GM12878 (cell line): ENCODE data around the gene AK5. TPM values are rescaled to one million over a fixed set of nuclear protein-coding genes. Genes with fewer than 3 reads are reported as not detected.

ENCODE experiments used
- ATAC-seq: fragments of 200-7000 bp; cut with Tn5 transposase; 3 replicates; pipeline ENCODE4 v1.9.1; 2020; ENCODE audit warnings: mild to moderate bottlenecking, moderate library complexity
- BruUV-seq: library from RNA; stranded (reverse); fragments of 400-500 nt; replicated peaks from 2 replicates; lab custom pipeline; 2021; lab: Mats Ljungman, UMichigan
- CTCF ChIA-PET: fragments of 300-600 bp; sonication (Branson Sonifier 250); formaldehyde crosslinking; extraction: SDS; loops from one replicate; lab custom pipeline; 2021; ENCODE audit warnings: inconsistent platforms; lab: Yijun Ruan, JAX
- POLR2A ChIA-PET: fragments of 350-600 bp; formaldehyde crosslinking; extraction: SDS; loops from one replicate; lab custom pipeline; 2021; ENCODE audit warnings: inconsistent platforms; lab: Charles Lee
- RAD21 ChIA-PET: fragments of 300-600 bp; sonication (Branson Sonifier 250); formaldehyde crosslinking; loops from one replicate; lab custom pipeline; 2023; ENCODE audit warnings: antibody characterized with exemption; ENCODE audit not compliant: unreplicated experiment; lab: Charles Lee
- SMC1A ChIA-PET: fragments of 300-600 bp; sonication (Branson Sonifier 250); formaldehyde crosslinking; loops from one replicate; lab custom pipeline; 2023; ENCODE audit not compliant: unreplicated experiment, uncharacterized antibody; lab: Charles Lee
- DNase-seq: peaks from one replicate; pipeline ENCODE4 v3.0.0-alpha.2; 2011; ENCODE audit warnings: low read depth, low spot score
- FAIRE-seq: peaks from 3 replicates; lab custom pipeline; 2011; peaks lifted over from hg19 to GRCh38; lab: Jason Lieb, UNC
- H2AFZ ChIP-seq: 2 replicates; pipeline ENCODE4 v1.6.0; 2011; ENCODE audit warnings: low read depth, low read length, control low read depth; ENCODE audit not compliant: control insufficient read depth
- H3K27ac ChIP-seq: 2 replicates; pipeline ENCODE4 v1.5.1; 2011; ENCODE audit warnings: control low read depth; ENCODE audit not compliant: control insufficient read depth, insufficient read depth
- H3K27me3 ChIP-seq, 2 experiments: replicated peaks in 1 of 2; 2 replicates each; pipeline versions ENCODE4 v1.6.0 to v1.6.1; 2011; ENCODE audit warnings: low read length in 1 of 2; ENCODE audit not compliant: control insufficient read depth in 2 of 2, insufficient read depth in 2 of 2
- H3K36me3 ChIP-seq, 2 experiments: 2 replicates each; pipeline ENCODE4 v1.5.1; 2011; ENCODE audit warnings: low read length in 1 of 2; ENCODE audit not compliant: control insufficient read depth in 2 of 2, insufficient read depth in 2 of 2
- H3K4me1 ChIP-seq: 2 replicates; pipeline ENCODE4 v1.6.1; 2011; ENCODE audit warnings: mild to moderate bottlenecking, low read length, moderate library complexity, mixed read lengths; ENCODE audit not compliant: control insufficient read depth, insufficient read depth
- H3K4me2 ChIP-seq: 2 replicates; pipeline ENCODE4 v1.6.0; 2011; ENCODE audit warnings: control low read depth; ENCODE audit not compliant: control insufficient read depth, insufficient read depth
- H3K4me3 ChIP-seq: fragments of 200-600 bp; sonication (generic); 2 replicates; pipeline ENCODE4 v1.5.1; 2016
- H3K79me2 ChIP-seq: 2 replicates; pipeline ENCODE4 v1.6.0; 2011; ENCODE audit warnings: low read length; ENCODE audit not compliant: control insufficient read depth, insufficient read depth
- H3K9ac ChIP-seq: 2 replicates; pipeline ENCODE4 v1.8.0; 2011; ENCODE audit warnings: low read length, control low read depth, mixed read lengths; ENCODE audit not compliant: control insufficient read depth, insufficient read depth
- H3K9me3 ChIP-seq: replicated peaks from 3 replicates; pipeline ENCODE4 v1.5.1; 2011; ENCODE audit warnings: mild to moderate bottlenecking, low read length; ENCODE audit not compliant: control insufficient read depth, insufficient read depth
- H4K20me1 ChIP-seq: 2 replicates; pipeline ENCODE4 v1.6.0; 2011; ENCODE audit not compliant: control insufficient read depth, insufficient read depth
- BCL11A ChIP-seq: IDR thresholded peaks from 2 replicates; pipeline ENCODE4 v1.6.1; 2011; ENCODE audit warnings: low read depth, low read length
- BCLAF1 ChIP-seq: fragments of 450-650 bp; IDR thresholded peaks from 2 replicates; pipeline ENCODE4 v1.6.1; 2017; ENCODE audit warnings: antibody characterized with exemption, mild to moderate bottlenecking, moderate library complexity
- CBFB ChIP-seq: IDR thresholded peaks from 2 replicates; pipeline ENCODE4 v1.6.1; 2016; ENCODE audit warnings: antibody characterized with exemption, low read depth
- CREB1 ChIP-seq: IDR thresholded peaks from 2 replicates; pipeline ENCODE4 v1.6.1; 2012; ENCODE audit warnings: low read depth, mild to moderate bottlenecking, inconsistent platforms
- DPF2 ChIP-seq: fragments of 450-650 bp; IDR thresholded peaks from 2 replicates; pipeline ENCODE4 v1.6.1; 2017; ENCODE audit warnings: mild to moderate bottlenecking
- MTA3 ChIP-seq: IDR thresholded peaks from 2 replicates; pipeline ENCODE4 v1.6.1; 2012; ENCODE audit warnings: low read length, inconsistent platforms, borderline replicate concordance
- MYB ChIP-seq: fragments of 150-350 bp; IDR thresholded peaks from 2 replicates; pipeline ENCODE4 v1.6.1; 2014; ENCODE audit warnings: mild to moderate bottlenecking, low read depth, low read length, borderline replicate concordance
- NRF1 ChIP-seq: conservative IDR thresholded peaks from 2 replicates; pipeline ENCODE4 v1.6.1; 2011; ENCODE audit warnings: mild to moderate bottlenecking, low read depth, low read length, improper control_type of control experiment
- PKNOX1 ChIP-seq: fragments of 450-650 bp; IDR thresholded peaks from 2 replicates; pipeline ENCODE4 v1.6.1; 2016; ENCODE audit warnings: mild to moderate bottlenecking
- POLR2A ChIP-seq: IDR thresholded peaks from 2 replicates; pipeline ENCODE4 v1.6.1; 2011; ENCODE audit warnings: low read depth, mild to moderate bottlenecking, low read length
- RELB ChIP-seq: fragments of 450-650 bp; IDR thresholded peaks from 2 replicates; pipeline ENCODE4 v1.6.1; 2017; ENCODE audit warnings: low read depth, mild to moderate bottlenecking, moderate library complexity
- SUZ12 ChIP-seq: fragments of 200-600 bp; sonication (generic); IDR thresholded peaks from one replicate; pipeline ENCODE4 v1.6.1; 2018; ENCODE audit warnings: antibody characterized with exemption, mild to moderate bottlenecking; ENCODE audit not compliant: unreplicated experiment
- TARDBP ChIP-seq: IDR thresholded peaks from 2 replicates; pipeline ENCODE4 v1.6.1; 2016; ENCODE audit warnings: borderline replicate concordance
- ZNF24 ChIP-seq: fragments of 450-650 bp; IDR thresholded peaks from 2 replicates; pipeline ENCODE4 v1.6.1; 2017; ENCODE audit warnings: antibody characterized with exemption, mild to moderate bottlenecking
- WGBS: methylation state at CpG from one replicate; pipeline ENCODE4 v1.1.6; 2016; ENCODE audit warnings: low lambda C conversion rate; ENCODE audit not compliant: insufficient replicate concordance, insufficient coverage; ENCODE audit errors: missing lambda C conversion rate; 5-methylcytosine and 5-hydroxymethylcytosine counted together
- in situ Hi-C: fragments of 300-500 bp; cut with MboI; formaldehyde crosslinking; loops from 9 replicates; pipeline ENCODE4 v1.14.3; 2018; ENCODE audit warnings: mixed read lengths
- intact Hi-C: fragments of 100-400 bp; cut with micrococcal nuclease; formaldehyde crosslinking; loops from one replicate; pipeline ENCODE4 v1.14.2; 2022; ENCODE audit not compliant: unreplicated experiment
- polyA plus RNA-seq, 11 experiments: library from polyadenylated mRNA; depleted of rRNA in 4 of 11; unstranded in 6 of 11; stranded (reverse) in 5 of 11; fragments of >200 nt; fragmentation: Nextera tagmentation in 4 of 11; fragmentation: Illumina TruSeq in 1 of 11; extraction: Ambion mirVana in 4 of 11; extraction: Trizol in 1 of 11; gene quantifications; 1 replicate in 1 of 11; 2 replicates in 10 of 11; pipeline versions ENCODE4 v1.2.1 to v1.2.3, GENCODE V29; 2011 to 2016; ENCODE audit warnings: inconsistent platforms in 2 of 11, missing spikeins in 2 of 11, low read depth in 1 of 11
- total RNA-seq, 4 experiments: library from RNA; depleted of rRNA in 3 of 4; stranded (reverse); fragments of >200 nt in 3 of 4; fragmentation: Illumina TruSeq in 1 of 4; extraction: Trizol in 1 of 4; gene quantifications; 2 replicates each; pipeline versions ENCODE4 v1.2.1 to v1.2.3, GENCODE V29; 2013 to 2021

The AK5 gene
- total and polyA plus RNA-seq, 10 of the 15 experiments (the other 5 are each of a cell fraction or from before 2014, with no cell fraction given), result 0.08 to 0.33 TPM; not detected in 8

- H3K4me1 ChIP-seq, result no peaks in the 10 kb centered on the region
- intact Hi-C loops, result no loop called here
- no peaks in the 10 kb centered on the region for H3K36me3 ChIP-seq
- 94% methylated on average over 2 of the region's 2 CpGs for WGBS
- TF ChIP-seq TARDBP (no peak), ZNF24 (no peak), BCLAF1 (no peak), DPF2 (no peak), CREB1 (no peak), MTA3 (no peak), NRF1 (no peak), SUZ12 (no peak), MYB (no peak), PKNOX1 (no peak), CBFB (no peak), RELB (no peak), POLR2A (no peak), BCL11A (no peak)
- no peak overlapping the region for H2AFZ ChIP-seq
- no peaks in the 10 kb centered on the region for H3K27me3 ChIP-seq
- no TSS peak for BruUV-seq
- no peak overlapping the region for H3K4me3 ChIP-seq
- H3K4me2 ChIP-seq, result no peak overlapping the region
- ChIA-PET RAD21 (no interaction called here), SMC1A (interaction anchor here (0.8 kb wide), 1 partner anchor 10 kb away, joined by 3 read pairs; no protein-coding TSS in a partner anchor), POLR2A (interaction anchor here (0.6 kb wide), 1 partner anchor 190 kb away, joined by 4 read pairs; no protein-coding TSS in a partner anchor), CTCF (no interaction called here)
- H3K9me3 ChIP-seq, result no peaks in the 10 kb centered on the region
- ATAC-seq (no peak), FAIRE-seq (no peak), DNase-seq (no peak)
- in situ Hi-C loops, result no loop called here
- H3K9ac ChIP-seq, result no peak overlapping the region
- H4K20me1 ChIP-seq, result no peaks in the 10 kb centered on the region
- H3K27ac ChIP-seq, result no peak overlapping the region
- H3K79me2 ChIP-seq, result no peaks in the 10 kb centered on the region
Measured at GRCh38 chr1:77401384-77401783, 119.6 kb downstream of the AK5 start.
